OCI-LY7 (cell line): ENCODE measurements around the gene YAE1. TPM values are rescaled to one million over a fixed set of nuclear protein-coding genes. Genes with fewer than 3 reads are reported as not detected.

ENCODE experiments used
- BruUV-seq: library from RNA; stranded (reverse); fragments of 400-500 nt; replicated peaks from 2 replicates; lab custom pipeline; 2021; lab: Mats Ljungman, UMichigan
- CTCF ChIA-PET: fragments of 300-600 bp; sonication (Branson Sonifier 250); formaldehyde crosslinking; loops from one replicate; lab custom pipeline; 2022; ENCODE audit warnings: antibody characterized with exemption; ENCODE audit not compliant: unreplicated experiment; lab: Charles Lee
- POLR2A ChIA-PET: fragments of 300-600 bp; sonication (Branson Sonifier 250); formaldehyde crosslinking; loops from one replicate; lab custom pipeline; 2022; ENCODE audit warnings: antibody characterized with exemption; lab: Charles Lee
- DNase-seq: peaks from one replicate; pipeline ENCODE4 v3.0.0-alpha.2; 2015; ENCODE audit warnings: low spot score
- H2AFZ ChIP-seq: fragments of 200-600 bp; sonication (generic), shearing (Covaris generic); 2 replicates; pipeline ENCODE4 v1.6.1; 2014; ENCODE audit warnings: mild to moderate bottlenecking, antibody characterized with exemption, low read length, moderate library complexity
- H3K27ac ChIP-seq: fragments of 200-600 bp; sonication (generic); 2 replicates; pipeline ENCODE4 v1.5.1; 2014; ENCODE audit warnings: mixed run types, low read depth, mild to moderate bottlenecking, moderate library complexity, low read length, inconsistent platforms; ENCODE audit not compliant: poor library complexity, severe bottlenecking
- H3K36me3 ChIP-seq: fragments of 200-600 bp; sonication (generic); 2 replicates; pipeline ENCODE4 v1.6.1; 2014; ENCODE audit warnings: mild to moderate bottlenecking, antibody characterized with exemption, low read length, moderate library complexity, mixed read lengths; ENCODE audit not compliant: insufficient read depth
- H3K4me1 ChIP-seq: fragments of 200-600 bp; sonication (generic); 2 replicates; pipeline ENCODE4 v1.5.1; 2014; ENCODE audit warnings: mild to moderate bottlenecking, low read length; ENCODE audit not compliant: insufficient read depth, poor library complexity, severe bottlenecking
- H3K4me2 ChIP-seq: fragments of 200-600 bp; sonication (generic); 2 replicates; pipeline ENCODE4 v1.6.1; 2014; ENCODE audit warnings: mild to moderate bottlenecking, low read length
- H3K4me3 ChIP-seq: fragments of 200-600 bp; sonication (generic); 2 replicates; pipeline ENCODE4 v1.5.1; 2014; ENCODE audit warnings: mild to moderate bottlenecking, low read depth, low read length; ENCODE audit not compliant: poor library complexity, severe bottlenecking
- H3K79me2 ChIP-seq: fragments of 200-600 bp; sonication (generic); 2 replicates; pipeline ENCODE4 v1.6.1; 2016; ENCODE audit warnings: low read depth, mild to moderate bottlenecking, low read length, moderate library complexity, mixed read lengths; ENCODE audit not compliant: insufficient read depth
- H3K9me2 ChIP-seq: fragments of 200-600 bp; sonication (generic); 2 replicates; pipeline ENCODE4 v1.6.1; 2016; ENCODE audit warnings: mild to moderate bottlenecking, low read length, mixed read lengths; ENCODE audit not compliant: insufficient read depth
- H3K9me3 ChIP-seq: fragments of 200-600 bp; sonication (generic); 2 replicates; pipeline ENCODE4 v1.6.1; 2014; ENCODE audit warnings: mild to moderate bottlenecking, mixed run types, low read length, mixed read lengths
- H4K20me1 ChIP-seq: fragments of 200-600 bp; sonication (generic); 2 replicates; pipeline ENCODE4 v1.6.1; 2014; ENCODE audit warnings: mild to moderate bottlenecking, antibody characterized with exemption, low read length, moderate library complexity, mixed read lengths; ENCODE audit not compliant: insufficient read depth
- EZH2phosphoT487 ChIP-seq: fragments of 200-600 bp; sonication (generic); IDR thresholded peaks from 2 replicates; pipeline ENCODE4 v1.6.1; 2018; ENCODE audit warnings: low read depth, borderline replicate concordance, mild to moderate bottlenecking, mixed run types, antibody characterized with exemption, low read length, moderate library complexity, mixed read lengths
- intact Hi-C: fragments of 100-400 bp; cut with micrococcal nuclease; formaldehyde crosslinking; loops from one replicate; pipeline ENCODE4 v1.10.0; 2022; ENCODE audit not compliant: unreplicated experiment
- total RNA-seq, 2 experiments: library from RNA; depleted of rRNA in 1 of 2; stranded (reverse); fragments of >200 nt in 1 of 2; shearing (Covaris generic) in 1 of 2; gene quantifications; 2 replicates each; pipeline ENCODE4 v1.2.3, GENCODE V29; 2014 to 2022
- TF ChIP-seq, protein P1 (sequence below): fragments of 200-600 bp; sonication (generic); conservative IDR thresholded peaks from 2 replicates; pipeline ENCODE4 v1.5.1; 2014; ENCODE audit warnings: mild to moderate bottlenecking, antibody characterized with exemption, low read length, moderate library complexity, mixed read lengths

Gene YAE1
- total RNA-seq, 2 experiments from 2014 or later, result 17.3 to 37.5 TPM

DNA sequence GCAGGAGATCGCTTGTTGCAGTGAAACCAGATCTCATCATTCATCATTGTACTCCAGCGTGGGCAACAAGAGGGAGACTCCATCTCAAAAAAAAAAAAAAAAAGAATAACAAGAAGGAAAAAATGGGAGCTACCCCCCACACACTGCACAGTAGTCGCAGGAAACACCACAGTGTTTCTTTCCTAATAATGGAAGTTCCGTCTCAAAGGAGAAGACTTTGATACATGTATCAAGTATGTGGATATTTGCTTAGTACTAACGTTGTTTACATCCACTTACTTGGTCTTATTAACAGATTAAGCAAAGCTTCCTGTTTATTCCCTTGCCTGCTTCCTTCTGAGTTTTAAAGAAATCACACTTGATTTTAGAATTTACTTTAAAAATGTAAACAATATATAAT lies 22.2 kb downstream of the YAE1 start:
- no peak overlapping the region for H3K4me2 ChIP-seq
- POLR2A ChIA-PET, result interaction anchor here (0.5 to 1.2 kb wide), 5 partner anchors 8 to 715 kb away, joined by 3 to 4 read pairs (median 3); no protein-coding TSS in a partner anchor
- CTCF ChIA-PET, result no interaction called here
- no peak overlapping the region for H3K27ac ChIP-seq
- no peak overlapping the region for H2AFZ ChIP-seq
- H3K79me2 ChIP-seq, result no peaks in the 10 kb centered on the region
- H3K9me3 ChIP-seq, result no peaks in the 10 kb centered on the region
- no peaks in the 10 kb centered on the region for H3K4me1 ChIP-seq
- intact Hi-C loops, result no loop called here
- no peaks in the 10 kb centered on the region for H3K9me2 ChIP-seq
- no peak overlapping the region for H3K4me3 ChIP-seq
- no peaks in the 10 kb centered on the region for H4K20me1 ChIP-seq
- H3K36me3 ChIP-seq, result no peaks in the 10 kb centered on the region
- DNase-seq, result no peak
- TF ChIP-seq, protein P1, sequence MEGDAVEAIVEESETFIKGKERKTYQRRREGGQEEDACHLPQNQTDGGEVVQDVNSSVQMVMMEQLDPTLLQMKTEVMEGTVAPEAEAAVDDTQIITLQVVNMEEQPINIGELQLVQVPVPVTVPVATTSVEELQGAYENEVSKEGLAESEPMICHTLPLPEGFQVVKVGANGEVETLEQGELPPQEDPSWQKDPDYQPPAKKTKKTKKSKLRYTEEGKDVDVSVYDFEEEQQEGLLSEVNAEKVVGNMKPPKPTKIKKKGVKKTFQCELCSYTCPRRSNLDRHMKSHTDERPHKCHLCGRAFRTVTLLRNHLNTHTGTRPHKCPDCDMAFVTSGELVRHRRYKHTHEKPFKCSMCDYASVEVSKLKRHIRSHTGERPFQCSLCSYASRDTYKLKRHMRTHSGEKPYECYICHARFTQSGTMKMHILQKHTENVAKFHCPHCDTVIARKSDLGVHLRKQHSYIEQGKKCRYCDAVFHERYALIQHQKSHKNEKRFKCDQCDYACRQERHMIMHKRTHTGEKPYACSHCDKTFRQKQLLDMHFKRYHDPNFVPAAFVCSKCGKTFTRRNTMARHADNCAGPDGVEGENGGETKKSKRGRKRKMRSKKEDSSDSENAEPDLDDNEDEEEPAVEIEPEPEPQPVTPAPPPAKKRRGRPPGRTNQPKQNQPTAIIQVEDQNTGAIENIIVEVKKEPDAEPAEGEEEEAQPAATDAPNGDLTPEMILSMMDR, result no peak
- TF ChIP-seq EZH2phosphoT487, result no peak
- BruUV-seq, result no TSS peak

- no peak for DNase-seq
- intact Hi-C loops, result no loop called here
- BruUV-seq, result no TSS peak
- H3K4me1 ChIP-seq, result no peaks in the 10 kb centered on the region
- TF ChIP-seq, protein P1, result no peak
- TF ChIP-seq EZH2phosphoT487, result no peak
- no peak overlapping the region for H3K4me3 ChIP-seq
- H2AFZ ChIP-seq, result no peak overlapping the region
- CTCF ChIA-PET, result no interaction called here
- H3K79me2 ChIP-seq, result no peaks in the 10 kb centered on the region
- H3K27ac ChIP-seq, result no peak overlapping the region
- no peak overlapping the region for H3K4me2 ChIP-seq
- H3K36me3 ChIP-seq, result no peaks in the 10 kb centered on the region
- no peaks in the 10 kb centered on the region for H3K9me2 ChIP-seq
- no peaks in the 10 kb centered on the region for H3K9me3 ChIP-seq
- POLR2A ChIA-PET, result interaction anchor here (0.9 to 1.2 kb wide), 3 partner anchors 9 to 154 kb away, joined by 3 to 4 read pairs (median 3); no protein-coding TSS in a partner anchor
- no peaks in the 10 kb centered on the region for H4K20me1 ChIP-seq
Measured at GRCh38 chr7:39589323-39590111, 23.3 kb downstream of the YAE1 start.

DNA sequence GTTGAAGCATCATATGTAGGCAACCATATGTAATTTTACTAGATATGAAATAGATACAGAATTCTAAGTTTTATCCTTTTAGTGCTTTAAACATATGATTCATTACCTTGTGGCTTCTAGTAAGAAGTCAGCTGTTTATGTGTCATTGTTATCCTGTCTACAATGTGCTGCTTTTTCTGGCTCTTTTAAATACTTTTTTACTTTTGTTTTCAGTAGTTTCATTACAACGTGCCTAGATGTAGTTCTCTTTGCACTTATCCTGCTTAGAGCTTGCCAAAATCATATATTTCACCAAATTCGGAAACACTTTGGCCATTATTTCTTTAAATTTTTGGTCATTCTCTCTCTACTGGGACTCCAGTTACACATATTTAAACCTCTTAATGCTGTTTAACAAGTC lies 26.4 kb downstream of the YAE1 start:
- ChIA-PET CTCF (no interaction called here), POLR2A (interaction anchor here (0.6 kb wide), 1 partner anchor 538 kb away, joined by 4 read pairs; no protein-coding TSS in a partner anchor)
- Histone ChIP-seq H3K36me3 (no peaks in the 10 kb centered on the region), H3K79me2 (no peaks in the 10 kb centered on the region), H3K4me1 (no peaks in the 10 kb centered on the region), H3K9me3 (no peaks in the 10 kb centered on the region), H2AFZ (no peak overlapping the region), H3K4me2 (no peak overlapping the region), H3K9me2 (no peaks in the 10 kb centered on the region), H3K27ac (no peak overlapping the region), H3K4me3 (no peak overlapping the region), H4K20me1 (no peaks in the 10 kb centered on the region)
- intact Hi-C loops, result no loop called here
- no peak for DNase-seq
- BruUV-seq, result no TSS peak
- TF ChIP-seq, protein P1, result no peak
- TF ChIP-seq EZH2phosphoT487, result no peak
